ENCODE data around the gene GALNT13. TPM values are rescaled to one million over a fixed set of nuclear protein-coding genes. Genes with fewer than 3 reads are reported as not detected.

Gene GALNT13
- total RNA-seq, 1 experiment from 2014 or later: not detected

DNA sequence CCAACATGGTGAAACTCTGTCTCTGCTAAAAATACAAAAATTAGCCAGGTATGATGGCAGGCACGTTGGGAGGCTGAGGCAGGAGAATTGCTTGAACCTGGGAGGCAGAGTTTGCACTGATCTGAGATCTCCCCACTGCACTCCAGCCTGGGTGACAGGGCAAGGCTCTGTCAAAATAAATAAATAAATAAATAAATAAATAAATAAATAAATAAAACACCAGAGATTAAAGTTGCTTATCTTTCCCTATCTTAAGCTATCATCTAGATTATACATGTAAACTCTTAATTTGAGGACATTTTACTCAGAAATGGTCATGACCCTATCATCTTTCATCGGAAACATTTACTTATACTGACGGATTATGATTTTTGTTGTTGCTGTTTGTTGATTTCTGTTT is 373.2 kb downstream of the GALNT13 start:
- BruUV-seq (replicated peaks): no TSS peak
- Mint-ChIP-seq H3K4me1 (ENCODE audit: low read depth, unreplicated experiment) (no peaks in the 10 kb centered on the region), H3K27me3 (ENCODE audit: insufficient read depth, unreplicated experiment) (no peaks in the 10 kb centered on the region), H3K4me3 (ENCODE audit: unreplicated experiment) (no peak overlapping the region), H3K36me3 (ENCODE audit: insufficient read depth, unreplicated experiment) (no peaks in the 10 kb centered on the region), H3K9me3 (ENCODE audit: unreplicated experiment) (no peaks in the 10 kb centered on the region), H3K27ac (ENCODE audit: unreplicated experiment) (no peak overlapping the region)
- TF ChIP-seq, protein P1, sequence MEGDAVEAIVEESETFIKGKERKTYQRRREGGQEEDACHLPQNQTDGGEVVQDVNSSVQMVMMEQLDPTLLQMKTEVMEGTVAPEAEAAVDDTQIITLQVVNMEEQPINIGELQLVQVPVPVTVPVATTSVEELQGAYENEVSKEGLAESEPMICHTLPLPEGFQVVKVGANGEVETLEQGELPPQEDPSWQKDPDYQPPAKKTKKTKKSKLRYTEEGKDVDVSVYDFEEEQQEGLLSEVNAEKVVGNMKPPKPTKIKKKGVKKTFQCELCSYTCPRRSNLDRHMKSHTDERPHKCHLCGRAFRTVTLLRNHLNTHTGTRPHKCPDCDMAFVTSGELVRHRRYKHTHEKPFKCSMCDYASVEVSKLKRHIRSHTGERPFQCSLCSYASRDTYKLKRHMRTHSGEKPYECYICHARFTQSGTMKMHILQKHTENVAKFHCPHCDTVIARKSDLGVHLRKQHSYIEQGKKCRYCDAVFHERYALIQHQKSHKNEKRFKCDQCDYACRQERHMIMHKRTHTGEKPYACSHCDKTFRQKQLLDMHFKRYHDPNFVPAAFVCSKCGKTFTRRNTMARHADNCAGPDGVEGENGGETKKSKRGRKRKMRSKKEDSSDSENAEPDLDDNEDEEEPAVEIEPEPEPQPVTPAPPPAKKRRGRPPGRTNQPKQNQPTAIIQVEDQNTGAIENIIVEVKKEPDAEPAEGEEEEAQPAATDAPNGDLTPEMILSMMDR (IDR thresholded peaks at IDR 0.05; ENCODE audit: insufficient read depth in 1 of 2, low read depth in 1 of 2, low read length in 1 of 2, severe bottlenecking in 1 of 2, unreplicated experiment in 1 of 2): no peak
- ChIA-PET POLR2A (no interaction called here), CTCF (no interaction called here)
- H3K27me3 ChIP-seq (replicated peaks; ENCODE audit: control insufficient read depth, insufficient read depth, low read length): no peaks in the 10 kb centered on the region
- DNase-seq: no peak
- no peaks in the 10 kb centered on the region for H3K4me1 ChIP-seq
- no peak overlapping the region for H3K4me3 ChIP-seq (ENCODE audit: low read depth, low read length)
- intact Hi-C loops (cut with micrococcal nuclease; ENCODE audit: unreplicated experiment): no loop called here
- H3K9me3 ChIP-seq: no peaks in the 10 kb centered on the region
- no peaks in the 10 kb centered on the region for H3K36me3 ChIP-seq (ENCODE audit: control insufficient read depth, insufficient read depth, low read length)

DNA sequence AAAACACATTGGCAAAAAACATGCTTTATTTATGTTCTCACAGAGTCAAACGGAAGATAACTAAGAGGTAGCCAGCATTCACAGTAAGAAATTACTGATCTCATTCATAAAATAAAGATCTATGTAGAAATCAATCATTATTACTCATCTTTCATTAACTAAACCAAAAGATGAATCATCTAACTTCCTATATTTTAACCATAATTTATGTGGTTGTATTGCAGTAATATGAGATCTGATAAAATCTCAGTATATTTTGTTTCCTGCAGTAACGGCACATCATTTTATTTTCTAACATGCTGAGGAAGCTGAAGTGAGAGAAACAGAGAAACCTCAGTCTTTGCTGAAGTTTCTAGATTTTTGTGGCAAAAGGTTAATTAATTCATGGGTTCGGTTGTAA is 375.8 kb downstream of the GALNT13 start:
- no peaks in the 10 kb centered on the region for H3K4me1 Mint-ChIP-seq (ENCODE audit: low read depth, unreplicated experiment)
- H3K27me3 Mint-ChIP-seq (ENCODE audit: insufficient read depth, unreplicated experiment): no peaks in the 10 kb centered on the region
- Histone ChIP-seq H3K27me3 (replicated peaks; ENCODE audit: control insufficient read depth, insufficient read depth, low read length) (no peaks in the 10 kb centered on the region), H3K4me3 (ENCODE audit: low read depth, low read length) (no peak overlapping the region), H3K36me3 (ENCODE audit: control insufficient read depth, insufficient read depth, low read length) (no peaks in the 10 kb centered on the region), H3K4me1 (no peaks in the 10 kb centered on the region), H3K9me3 (no peaks in the 10 kb centered on the region)
- H3K9me3 Mint-ChIP-seq (ENCODE audit: unreplicated experiment): no peaks in the 10 kb centered on the region
- no TSS peak for BruUV-seq (replicated peaks)
- H3K36me3 Mint-ChIP-seq (ENCODE audit: insufficient read depth, unreplicated experiment): no peaks in the 10 kb centered on the region
- CTCF ChIA-PET: no interaction called here
- TF ChIP-seq, protein P1 (IDR thresholded peaks at IDR 0.05; ENCODE audit: insufficient read depth in 1 of 2, low read depth in 1 of 2, low read length in 1 of 2, severe bottlenecking in 1 of 2, unreplicated experiment in 1 of 2): no peak
- POLR2A ChIA-PET: no interaction called here
- H3K4me3 Mint-ChIP-seq (ENCODE audit: unreplicated experiment): no peak overlapping the region
- intact Hi-C loops (cut with micrococcal nuclease; ENCODE audit: unreplicated experiment): no loop called here
- no peak overlapping the region for H3K27ac Mint-ChIP-seq (ENCODE audit: unreplicated experiment)
- no peak for DNase-seq

DNA sequence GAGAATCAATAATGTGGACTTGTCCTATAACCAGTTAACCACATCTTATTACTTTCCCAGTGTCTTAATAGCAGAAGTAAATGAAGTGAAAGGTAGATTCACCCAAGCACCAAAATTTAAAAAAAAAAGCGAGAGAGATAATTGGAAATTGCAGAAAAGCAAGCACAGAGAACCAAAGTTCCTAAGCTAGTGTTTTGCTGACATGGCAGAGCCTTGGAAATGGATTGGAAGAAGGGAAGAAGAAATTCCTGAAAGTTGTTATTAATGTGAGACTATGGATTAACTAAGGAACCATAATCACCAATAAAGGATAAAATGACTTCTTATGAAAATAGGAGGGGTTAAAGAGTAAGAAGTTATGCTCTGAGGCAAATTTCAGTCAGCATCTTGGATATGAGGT is 384.4 kb downstream of the GALNT13 start:
- Histone ChIP-seq H3K27me3 (replicated peaks; ENCODE audit: control insufficient read depth, insufficient read depth, low read length) (no peaks in the 10 kb centered on the region), H3K4me3 (ENCODE audit: low read depth, low read length) (no peak overlapping the region), H3K4me1 (no peaks in the 10 kb centered on the region), H3K9me3 (no peaks in the 10 kb centered on the region), H3K36me3 (ENCODE audit: control insufficient read depth, insufficient read depth, low read length) (no peaks in the 10 kb centered on the region)
- ChIA-PET POLR2A (no interaction called here), CTCF (no interaction called here)
- intact Hi-C loops (cut with micrococcal nuclease; ENCODE audit: unreplicated experiment): no loop called here
- no peak overlapping the region for H3K4me3 Mint-ChIP-seq (ENCODE audit: unreplicated experiment)
- H3K27ac Mint-ChIP-seq (ENCODE audit: unreplicated experiment): no peak overlapping the region
- no TSS peak for BruUV-seq (replicated peaks)
- H3K27me3 Mint-ChIP-seq (ENCODE audit: insufficient read depth, unreplicated experiment): no peaks in the 10 kb centered on the region
- H3K36me3 Mint-ChIP-seq (ENCODE audit: insufficient read depth, unreplicated experiment): no peaks in the 10 kb centered on the region
- no peaks in the 10 kb centered on the region for H3K4me1 Mint-ChIP-seq (ENCODE audit: low read depth, unreplicated experiment)
- no peak for DNase-seq
- H3K9me3 Mint-ChIP-seq (ENCODE audit: unreplicated experiment): no peaks in the 10 kb centered on the region
- TF ChIP-seq, protein P1 (IDR thresholded peaks at IDR 0.05; ENCODE audit: insufficient read depth in 1 of 2, low read depth in 1 of 2, low read length in 1 of 2, severe bottlenecking in 1 of 2, unreplicated experiment in 1 of 2): no peak

All from Caco-2 (cell line).